HEK293 (cell line): ENCODE measurements around the gene STRN3.
A peak's percentile ranks its signal among the peaks of the same experiment; 100 is the strongest.

ENCODE experiments used
- CTCF ChIA-PET: fragments of 350-600 bp; formaldehyde crosslinking; extraction: SDS; loops from one replicate; lab custom pipeline; 2021; ENCODE audit warnings: antibody characterized with exemption; lab: Yijun Ruan, JAX
- POLR2A ChIA-PET: fragments of 300-600 bp; formaldehyde crosslinking; extraction: SDS; loops from one replicate; lab custom pipeline; 2020; ENCODE audit warnings: antibody characterized with exemption, inconsistent platforms; lab: Yijun Ruan, JAX
- H3K27ac ChIP-seq: fragments of 200-500 bp; sonication (Bioruptor generic); 2 replicates; pipeline ENCODE4 v1.5.1; 2014; ENCODE audit warnings: low read depth, low read length, control low read depth, inconsistent platforms; ENCODE audit errors: extremely low read depth
- H3K36me3 ChIP-seq, 2 experiments: fragments of 200-500 bp in 1 of 2; sonication (Bioruptor generic) in 1 of 2; 1 replicate in 1 of 2; 2 replicates in 1 of 2; pipeline ENCODE4 v1.5.1; 2014 to 2017; ENCODE audit warnings: inconsistent platforms in 2 of 2, low read length in 2 of 2; ENCODE audit not compliant: control insufficient read depth in 2 of 2, insufficient read depth in 1 of 2
- H3K4me1 ChIP-seq: fragments of 200-500 bp; sonication (Bioruptor generic); 2 replicates; pipeline ENCODE4 v1.5.1; 2014; ENCODE audit warnings: mild to moderate bottlenecking, low read length, inconsistent platforms; ENCODE audit not compliant: control insufficient read depth, insufficient read depth
- H3K4me3 ChIP-seq: 2 replicates; pipeline ENCODE4 v1.5.1; 2011; ENCODE audit warnings: low read depth, mild to moderate bottlenecking, control low read depth, low read length, moderate library complexity
- H3K9me3 ChIP-seq: fragments of 200-500 bp; sonication (Bioruptor generic); 2 replicates; pipeline ENCODE4 v1.5.1; 2014; ENCODE audit warnings: low read depth, low read length, inconsistent platforms; ENCODE audit not compliant: control insufficient read depth, insufficient read depth
- GLI2 ChIP-seq: fragments of 450-650 bp; formaldehyde crosslinking; IDR thresholded peaks from 2 replicates; pipeline ENCODE4; 2017; ENCODE audit warnings: missing biosample characterization, missing genetic modification characterization, low read depth, borderline replicate concordance
- GLIS1 ChIP-seq: fragments of 450-650 bp; formaldehyde crosslinking; IDR thresholded peaks from 2 replicates; pipeline ENCODE4 v1.5.1; 2016; ENCODE audit warnings: missing biosample characterization, missing genetic modification characterization
- MZF1 ChIP-seq: fragments of 450-650 bp; formaldehyde crosslinking; IDR thresholded peaks from 2 replicates; pipeline ENCODE4 v1.5.1; 2017; ENCODE audit warnings: missing biosample characterization, missing genetic modification characterization, borderline replicate concordance
- TCF7L2 ChIP-seq: IDR thresholded peaks from 2 replicates; pipeline ENCODE4 v1.6.1; 2011; ENCODE audit warnings: low read depth, mild to moderate bottlenecking, inconsistent platforms, low read length, moderate library complexity, borderline replicate concordance
- ZNF112 ChIP-seq: fragments of 450-650 bp; formaldehyde crosslinking; IDR thresholded peaks from 2 replicates; pipeline ENCODE4 v1.5.0; 2017; ENCODE audit warnings: missing biosample characterization, missing genetic modification characterization
- ZNF140 ChIP-seq: fragments of 450-650 bp; formaldehyde crosslinking; IDR thresholded peaks from 2 replicates; pipeline ENCODE4 v1.5.1; 2016; ENCODE audit warnings: missing biosample characterization, missing genetic modification characterization
- ZNF148 ChIP-seq: fragments of 450-650 bp; formaldehyde crosslinking; IDR thresholded peaks from 2 replicates; pipeline ENCODE4 v1.5.0; 2017; ENCODE audit warnings: missing biosample characterization, missing genetic modification characterization, borderline replicate concordance
- ZNF174 ChIP-seq: fragments of 450-650 bp; formaldehyde crosslinking; IDR thresholded peaks from 2 replicates; pipeline ENCODE4 v1.5.0; 2017; ENCODE audit warnings: missing biosample characterization, mild to moderate bottlenecking, missing genetic modification characterization
- ZNF292 ChIP-seq: fragments of 450-650 bp; formaldehyde crosslinking; IDR thresholded peaks from 2 replicates; pipeline ENCODE4 v1.5.1; 2016; ENCODE audit warnings: low read depth, missing biosample characterization, missing genetic modification characterization, borderline replicate concordance
- ZNF354C ChIP-seq: fragments of 450-650 bp; formaldehyde crosslinking; IDR thresholded peaks from 2 replicates; pipeline ENCODE4 v1.5.1; 2016; ENCODE audit warnings: missing biosample characterization, missing genetic modification characterization, low read depth, borderline replicate concordance
- ZNF514 ChIP-seq: fragments of 450-650 bp; formaldehyde crosslinking; IDR thresholded peaks from 2 replicates; pipeline ENCODE4 v1.5.1; 2016; ENCODE audit warnings: missing biosample characterization, missing genetic modification characterization
- ZNF600 ChIP-seq: fragments of 450-650 bp; formaldehyde crosslinking; IDR thresholded peaks from 2 replicates; pipeline ENCODE4 v1.5.1; 2016; ENCODE audit warnings: missing biosample characterization, missing genetic modification characterization
- ZNF658 ChIP-seq: fragments of 450-650 bp; formaldehyde crosslinking; IDR thresholded peaks from 2 replicates; pipeline ENCODE4; 2016; ENCODE audit warnings: missing biosample characterization, missing genetic modification characterization
- ZNF660 ChIP-seq: fragments of 450-650 bp; IDR thresholded peaks from 2 replicates; pipeline ENCODE4 v1.5.1; 2018; ENCODE audit warnings: missing biosample characterization, mild to moderate bottlenecking, missing genetic modification characterization
- ZNF830 ChIP-seq: fragments of 450-650 bp; IDR thresholded peaks from 2 replicates; pipeline ENCODE4 v1.5.0; 2018; ENCODE audit warnings: missing biosample characterization, missing genetic modification characterization, low read depth, mild to moderate bottlenecking, moderate library complexity
- ZSCAN4 ChIP-seq: fragments of 450-650 bp; formaldehyde crosslinking; IDR thresholded peaks from 2 replicates; pipeline ENCODE4 v1.5.1; 2017; ENCODE audit warnings: missing biosample characterization, missing genetic modification characterization
- TF ChIP-seq, protein P1 (sequence below): fragments of 450-650 bp; formaldehyde crosslinking; IDR thresholded peaks from 2 replicates; pipeline ENCODE4 v1.5.1; 2016; ENCODE audit warnings: missing biosample characterization, missing genetic modification characterization

STRN3 gene

GRCh38 chr14:31051023-31051422 lies 24.8 kb upstream of the STRN3 start:
- Histone ChIP-seq H3K27ac (no peak overlapping the region), H3K36me3 (no peaks in the 10 kb centered on the region; a peak in 1 of 3 replicates), H3K4me1 (no peaks in the 10 kb centered on the region), H3K4me3 (no peak overlapping the region), H3K9me3 (no peaks in the 10 kb centered on the region)
- TF ChIP-seq, protein P1, sequence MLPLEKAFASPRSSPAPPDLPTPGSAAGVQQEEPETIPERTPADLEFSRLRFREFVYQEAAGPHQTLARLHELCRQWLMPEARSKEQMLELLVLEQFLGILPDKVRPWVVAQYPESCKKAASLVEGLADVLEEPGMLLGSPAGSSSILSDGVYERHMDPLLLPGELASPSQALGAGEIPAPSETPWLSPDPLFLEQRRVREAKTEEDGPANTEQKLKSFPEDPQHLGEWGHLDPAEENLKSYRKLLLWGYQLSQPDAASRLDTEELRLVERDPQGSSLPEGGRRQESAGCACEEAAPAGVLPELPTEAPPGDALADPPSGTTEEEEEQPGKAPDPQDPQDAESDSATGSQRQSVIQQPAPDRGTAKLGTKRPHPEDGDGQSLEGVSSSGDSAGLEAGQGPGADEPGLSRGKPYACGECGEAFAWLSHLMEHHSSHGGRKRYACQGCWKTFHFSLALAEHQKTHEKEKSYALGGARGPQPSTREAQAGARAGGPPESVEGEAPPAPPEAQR (tag by site-specific recombination), result no peak
- TF ChIP-seq ZSCAN4 (no peak), ZNF112 (tag by site-specific recombination) (no peak), ZNF174 (tag by site-specific recombination) (no peak), ZNF658 (tag by site-specific recombination) (no peak), ZNF830 (no peak), ZNF148 (tag by site-specific recombination) (no peak), ZNF600 (tag by site-specific recombination) (no peak), GLIS1 (tag by site-specific recombination) (no peak), ZNF292 (no peak), ZNF514 (tag by site-specific recombination) (no peak)
- CTCF ChIA-PET, result no interaction called here
- POLR2A ChIA-PET, result no interaction called here

- ChIA-PET CTCF (no interaction called here), POLR2A (interaction anchor here (0.7 kb wide), 1 partner anchor 10 kb away, joined by 3 read pairs; no protein-coding TSS in a partner anchor)
- Histone ChIP-seq H3K9me3 (no peaks in the 10 kb centered on the region), H3K27ac (no peak overlapping the region), H3K36me3 (no peaks in the 10 kb centered on the region; a peak in 1 of 3 replicates), H3K4me1 (no peaks in the 10 kb centered on the region), H3K4me3 (no peak overlapping the region)
- TF ChIP-seq ZNF140, result no peak
- TF ChIP-seq MZF1 (tag by site-specific recombination), result no peak
- TF ChIP-seq ZNF660 (tag by site-specific recombination), result no peak
- no peak for TF ChIP-seq GLI2 (tag by site-specific recombination)
These were observed 21.3 kb upstream of the STRN3 start for GRCh38 chr14:31047503-31047902.

DNA sequence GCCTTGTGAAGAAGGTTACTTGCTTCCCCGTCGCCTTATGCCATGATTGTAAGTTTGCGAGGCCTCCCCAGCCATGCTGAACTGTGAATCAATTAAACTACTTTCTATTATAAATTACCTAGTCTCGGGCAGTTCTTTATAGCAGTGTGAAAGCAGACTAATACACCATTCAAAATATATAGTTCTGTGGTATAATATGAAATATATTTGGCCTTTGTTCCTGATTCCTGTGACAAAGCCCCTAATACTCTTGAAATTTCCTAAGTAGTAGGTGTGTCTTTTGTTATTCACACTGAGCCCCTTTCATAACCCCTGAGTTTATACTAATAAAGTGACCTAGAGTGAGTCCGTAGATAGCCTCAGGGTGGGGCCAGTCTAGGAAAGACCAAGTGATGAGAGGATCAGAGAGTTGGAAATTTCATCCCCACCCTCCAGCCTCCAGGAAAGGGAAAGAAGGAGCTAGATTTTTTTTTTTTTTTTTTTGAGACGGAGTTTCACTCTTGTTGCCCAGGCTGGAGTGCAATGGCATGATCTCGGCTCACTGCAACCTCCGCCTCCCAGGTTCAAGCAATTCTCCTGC lies 19.4 kb upstream of the STRN3 start:
- ChIA-PET POLR2A (interaction anchor here (0.7 kb wide), 1 partner anchor 951 kb away, joined by 5 read pairs; no protein-coding TSS in a partner anchor), CTCF (no interaction called here)
- Histone ChIP-seq H3K27ac (no peak overlapping the region), H3K9me3 (no peaks in the 10 kb centered on the region), H3K4me1 (no peaks in the 10 kb centered on the region)
- TF ChIP-seq MZF1 (tag by site-specific recombination) (0 out of 2 replicates have a peak, but pooled peaks have one; percentile 0), TCF7L2 (no peak), ZNF354C (tag by site-specific recombination) (no peak)
- TF ChIP-seq, all 188 proteins: peak for 1
- no peaks in the 10 kb centered on the region; a peak in 1 of 3 replicates for H3K36me3 ChIP-seq
- no peak overlapping the region for H3K4me3 ChIP-seq
